ENCODE data around the gene SLC9A1.

GRCh38 chr1:27161594-27161993 lies 6.7 kb upstream of the SLC9A1 start:
- TF ChIP-seq, protein P1, sequence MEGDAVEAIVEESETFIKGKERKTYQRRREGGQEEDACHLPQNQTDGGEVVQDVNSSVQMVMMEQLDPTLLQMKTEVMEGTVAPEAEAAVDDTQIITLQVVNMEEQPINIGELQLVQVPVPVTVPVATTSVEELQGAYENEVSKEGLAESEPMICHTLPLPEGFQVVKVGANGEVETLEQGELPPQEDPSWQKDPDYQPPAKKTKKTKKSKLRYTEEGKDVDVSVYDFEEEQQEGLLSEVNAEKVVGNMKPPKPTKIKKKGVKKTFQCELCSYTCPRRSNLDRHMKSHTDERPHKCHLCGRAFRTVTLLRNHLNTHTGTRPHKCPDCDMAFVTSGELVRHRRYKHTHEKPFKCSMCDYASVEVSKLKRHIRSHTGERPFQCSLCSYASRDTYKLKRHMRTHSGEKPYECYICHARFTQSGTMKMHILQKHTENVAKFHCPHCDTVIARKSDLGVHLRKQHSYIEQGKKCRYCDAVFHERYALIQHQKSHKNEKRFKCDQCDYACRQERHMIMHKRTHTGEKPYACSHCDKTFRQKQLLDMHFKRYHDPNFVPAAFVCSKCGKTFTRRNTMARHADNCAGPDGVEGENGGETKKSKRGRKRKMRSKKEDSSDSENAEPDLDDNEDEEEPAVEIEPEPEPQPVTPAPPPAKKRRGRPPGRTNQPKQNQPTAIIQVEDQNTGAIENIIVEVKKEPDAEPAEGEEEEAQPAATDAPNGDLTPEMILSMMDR (IDR thresholded peaks at IDR 0.05; ENCODE audit: control extremely low read depth in 1 of 3, insufficient read depth in 1 of 3, low read depth in 1 of 3, low read length in 3 of 3), result no peak
- TF ChIP-seq, protein P2, sequence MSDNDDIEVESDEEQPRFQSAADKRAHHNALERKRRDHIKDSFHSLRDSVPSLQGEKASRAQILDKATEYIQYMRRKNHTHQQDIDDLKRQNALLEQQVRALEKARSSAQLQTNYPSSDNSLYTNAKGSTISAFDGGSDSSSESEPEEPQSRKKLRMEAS (IDR thresholded peaks at IDR 0.05), result no peak
- TF ChIP-seq SIRT6 (IDR thresholded peaks at IDR 0.05; ENCODE audit: low read length) (no peak), BACH1 (IDR thresholded peaks at IDR 0.05; ENCODE audit: low read length) (no peak)

All from H1 (cell line).